AG04450 (cell line): Measurements from ENCODE around the gene DGAT2L6. TPM values are rescaled to one million over a fixed set of nuclear protein-coding genes. Genes with fewer than 3 reads are reported as not detected.

Experiments
- CTCF ChIA-PET: fragments of 300-600, 350-600 bp; formaldehyde crosslinking; extraction: SDS; loops from one replicate; lab custom pipeline; 2022; ENCODE audit warnings: antibody characterized with exemption, inconsistent platforms; lab: Charles Lee
- POLR2A ChIA-PET: fragments of 350-600 bp; formaldehyde crosslinking; extraction: SDS; loops from one replicate; lab custom pipeline; 2021; ENCODE audit warnings: antibody characterized with exemption, inconsistent platforms; lab: Yijun Ruan, JAX
- DNase-seq: peaks from one replicate; pipeline ENCODE4 v3.0.0-alpha.2; 2011; ENCODE audit warnings: low read depth, low spot score
- H3K27ac ChIP-seq: one replicate; pipeline ENCODE4 v1.5.1; 2012; ENCODE audit warnings: low read depth, low read length, control low read depth
- H3K27me3 ChIP-seq: one replicate; pipeline ENCODE4 v1.6.0; 2012; ENCODE audit warnings: low read length; ENCODE audit not compliant: control insufficient read depth, insufficient read depth
- H3K4me3 ChIP-seq: 2 replicates; pipeline ENCODE4 v1.5.1; 2011; ENCODE audit warnings: mild to moderate bottlenecking, low read depth, low read length, control low read depth
- H3K9me3 ChIP-seq: 2 replicates; pipeline ENCODE4 v1.5.1; 2012; ENCODE audit warnings: low read length; ENCODE audit not compliant: control insufficient read depth, insufficient read depth
- CTCF ChIP-seq: IDR thresholded peaks from 2 replicates; pipeline ENCODE4 v1.5.1; 2011; ENCODE audit warnings: low read depth, low read length, control low read depth, inconsistent platforms
- polyA minus RNA-seq: library from RNA; depleted of rRNA, polyadenylated mRNA; stranded (reverse); fragments of >200 nt; gene quantifications from 2 replicates; pipeline ENCODE4 v1.2.3, GENCODE V29; 2011; rRNA and poly(A)+ RNA removed
- polyA plus RNA-seq: library from polyadenylated mRNA; depleted of rRNA; stranded (reverse); fragments of >200 nt; gene quantifications from 2 replicates; pipeline ENCODE4 v1.2.3, GENCODE V29; 2011; rRNA removed

The DGAT2L6 gene
- polyA plus RNA-seq (not detected in 2 replicates), polyA minus RNA-seq (not detected in 2 replicates)

- no peak within 1 kb of the TSS for H3K27ac ChIP-seq
- H3K27me3 ChIP-seq, result no peaks in the 10 kb centered on the region
- TF ChIP-seq CTCF, result no peak
- no peak for DNase-seq
- CTCF ChIA-PET, result interaction anchor here (0.5 kb wide), 1 partner anchor 97 kb away, joined by 4 read pairs; no protein-coding TSS in a partner anchor
- no peaks in the 10 kb centered on the region; the same call in 1 of the 2 replicates for H3K9me3 ChIP-seq
- POLR2A ChIA-PET, result no interaction called here
- no peak within 1 kb of the TSS for H3K4me3 ChIP-seq
These were observed at the start of gene DGAT2L6 for GRCh38 chrX:70176938-70177533. TSS of gene DGAT2L6 (plus strand) at chrX:70177483. CDS start at chrX:70177583, 100 bp downstream.

- H3K27ac ChIP-seq, result no peak overlapping the region
- DNase-seq, result no peak
- ChIA-PET POLR2A (no interaction called here), CTCF (no interaction called here)
- no peak overlapping the region for H3K4me3 ChIP-seq
- H3K27me3 ChIP-seq, result no peaks in the 10 kb centered on the region
- no peaks in the 10 kb centered on the region for H3K9me3 ChIP-seq
- no peak for TF ChIP-seq CTCF
These were observed 49.2 kb upstream of the DGAT2L6 start for GRCh38 chrX:70128071-70128470.

- DNase-seq, result no peak
- Histone ChIP-seq H3K27me3 (no peaks in the 10 kb centered on the region), H3K27ac (no peak overlapping the region), H3K9me3 (no peaks in the 10 kb centered on the region), H3K4me3 (no peak overlapping the region)
- CTCF ChIA-PET, result interaction anchor here (1.8 kb wide), 1 partner anchor 33 kb away, joined by 5 read pairs; no protein-coding TSS in a partner anchor
- POLR2A ChIA-PET, result no interaction called here
- TF ChIP-seq CTCF, result no peak
These were observed 47.5 kb upstream of the DGAT2L6 start for GRCh38 chrX:70129816-70130215.

- ChIA-PET POLR2A (no interaction called here), CTCF (interaction anchor here (0.6 to 2.7 kb wide), 17 partner anchors 26 to 542 kb away, joined by 3 to 38 read pairs (median 6); partner anchors contain the start of genes GDPD2, KIF4A and PDZD11)
- no peak for DNase-seq
- Histone ChIP-seq H3K4me3 (no peak overlapping the region), H3K27ac (no peak overlapping the region), H3K27me3 (no peaks in the 10 kb centered on the region), H3K9me3 (no peaks in the 10 kb centered on the region)
- no peak for TF ChIP-seq CTCF
These were observed 45.1 kb upstream of the DGAT2L6 start for GRCh38 chrX:70132224-70132623.

- Histone ChIP-seq H3K4me3 (peak overlapping the region; percentile 80), H3K9me3 (no peaks in the 10 kb centered on the region), H3K27me3 (no peaks in the 10 kb centered on the region), H3K27ac (peak overlapping the region; percentile 94)
- no peak for TF ChIP-seq CTCF
- DNase-seq, result no peak
- POLR2A ChIA-PET, result interaction anchor here (0.6 to 1.6 kb wide), 5 partner anchors 17 to 303 kb away, joined by 3 to 20 read pairs (median 4); partner anchors contain the start of genes KIF4A and PDZD11
- CTCF ChIA-PET, result interaction anchor here (0.6 to 2.7 kb wide), 59 partner anchors 9 to 1520 kb away, joined by 3 to 38 read pairs (median 5); partner anchors contain the start of genes GDPD2, KIF4A and PDZD11
These were observed 44.4 kb upstream of the DGAT2L6 start for GRCh38 chrX:70132877-70133302.
